ENCODE results near the gene MCIDAS. TPM values are rescaled to one million over a fixed set of nuclear protein-coding genes. Genes with fewer than 3 reads are reported as not detected.

The MCIDAS gene
- total and polyA plus RNA-seq, 12 donors: not detected

GRCh38 chr5:55180016-55180415, 47.1 kb downstream of the MCIDAS start:
- no peak for DNase-seq
- 30 to 50% (median 44%) methylated on average over 1 of the region's 1 CpG for WGBS, 4 donors
- Histone ChIP-seq H3K27ac (no peak overlapping the region), H3K27me3 (peaks cover 55% of the 10 kb centered on the region), H3K36me3 (replicated peaks in 1 of 2) (no peaks in the 10 kb centered on the region), H3K9me3 (replicated peaks in 1 of 3) (no peaks in the 10 kb centered on the region), H3K4me3 (no peak overlapping the region), H3K4me1 (replicated peaks in 1 of 2) (peaks cover 5 to 12% of the 10 kb centered on the region in 2 donors)
- intact Hi-C loops (cut with DNase I): no loop called here
- no peak for TF ChIP-seq POLR2A (IDR thresholded peaks at IDR 0.05)
- TF ChIP-seq CTCF (IDR thresholded peaks at IDR 0.05): no peak

- no peak for DNase-seq
- TF ChIP-seq CTCF (IDR thresholded peaks at IDR 0.05): no peak
- TF ChIP-seq POLR2A (IDR thresholded peaks at IDR 0.05): no peak
- H3K27me3 ChIP-seq: peaks cover 65% of the 10 kb centered on the region
- no peak overlapping the region for H3K4me3 ChIP-seq
- intact Hi-C loops (cut with DNase I): loop anchor here in 1 of 2 donors (10.0 kb wide), 1 partner anchor 48 kb away; the partner anchor contains the start of gene MCIDAS
- H3K36me3 ChIP-seq (replicated peaks in 1 of 2): no peaks in the 10 kb centered on the region
- 15 to 28% (median 24%) methylated on average over 2 of the region's 2 CpGs for WGBS, 4 donors
- peaks cover 13 to 25% of the 10 kb centered on the region in 2 donors for H3K4me1 ChIP-seq (replicated peaks in 1 of 2)
- no peak overlapping the region for H3K27ac ChIP-seq
- H3K9me3 ChIP-seq (replicated peaks in 1 of 3): no peaks in the 10 kb centered on the region
Measured at GRCh38 chr5:55177078-55177477, 50.0 kb downstream of the MCIDAS start.

- Histone ChIP-seq H3K36me3 (replicated peaks in 1 of 2) (no peaks in the 10 kb centered on the region), H3K27ac (no peak overlapping the region), H3K4me3 (peak overlapping the region in 1 of 4 donors; percentile 27), H3K27me3 (peaks cover 65% of the 10 kb centered on the region), H3K9me3 (replicated peaks in 1 of 3) (no peaks in the 10 kb centered on the region), H3K4me1 (replicated peaks in 1 of 2) (peaks cover 13 to 26% of the 10 kb centered on the region in 2 donors)
- no peak for TF ChIP-seq POLR2A (IDR thresholded peaks at IDR 0.05)
- TF ChIP-seq CTCF (IDR thresholded peaks at IDR 0.05): peak in 1 of 6 experiments; percentile 19
- 3 to 8% (median 4%) methylated on average over 42 to 44 of the region's 44 CpGs for WGBS, 4 donors
- no peak for DNase-seq
- intact Hi-C loops (cut with DNase I): loop anchor here in 1 of 2 donors (10.0 kb wide), 1 partner anchor 49 kb away; the partner anchor contains the start of gene MCIDAS
Measured at GRCh38 chr5:55176176-55176818, 50.8 kb downstream of the MCIDAS start.

- intact Hi-C loops (cut with DNase I): loop anchor here in 1 of 2 donors (10.0 kb wide), 1 partner anchor 49 kb away; the partner anchor contains the start of gene MCIDAS
- TF ChIP-seq CTCF (IDR thresholded peaks at IDR 0.05) (no peak), POLR2A (IDR thresholded peaks at IDR 0.05) (no peak)
- H3K4me1 ChIP-seq (replicated peaks in 1 of 2): peaks cover 13 to 26% of the 10 kb centered on the region in 2 donors
- no peak overlapping the region for H3K27ac ChIP-seq
- DNase-seq: no peak
- H3K27me3 ChIP-seq: peaks cover 67% of the 10 kb centered on the region
- no peaks in the 10 kb centered on the region for H3K36me3 ChIP-seq (replicated peaks in 1 of 2)
- no peak overlapping the region for H3K4me3 ChIP-seq
- WGBS, 4 donors: 20 to 26% (median 21%) methylated on average over 7 of the region's 7 CpGs
- no peaks in the 10 kb centered on the region for H3K9me3 ChIP-seq (replicated peaks in 1 of 3)
Measured at GRCh38 chr5:55175781-55176175, 51.3 kb downstream of the MCIDAS start.

Data from adrenal gland (tissue), 12 donors.